HL-60 (cell line): Measurements from ENCODE around the gene GET4.

ENCODE experiments used
- DNase-seq, 2 experiments: peaks; one replicate each; pipeline ENCODE4 v3.0.0-alpha.2; 2010 to 2020; ENCODE audit warnings: low read depth in 1 of 2, low spot score in 1 of 2
- H3K27ac ChIP-seq: fragments of 250-450 bp; sonication (Bioruptor Pico); replicated peaks from 2 replicates; pipeline ENCODE4 v1.5.1; 2020; ENCODE audit warnings: mild to moderate bottlenecking, moderate library complexity
- H3K27me3 ChIP-seq: fragments of 250-450 bp; sonication (Bioruptor Pico); 2 replicates; pipeline ENCODE4 v1.5.1; 2021; ENCODE audit warnings: mild to moderate bottlenecking, moderate library complexity; ENCODE audit not compliant: insufficient read depth, poor library complexity, severe bottlenecking
- H3K4me3 ChIP-seq: replicated peaks from 2 replicates; pipeline ENCODE4 v1.5.1; 2011; ENCODE audit warnings: mild to moderate bottlenecking, control low read depth, low read length; ENCODE audit not compliant: insufficient read depth
- GABPA ChIP-seq: IDR thresholded peaks from 2 replicates; pipeline ENCODE4 v1.6.1; 2012; ENCODE audit warnings: low read depth
- POLR2AphosphoS5 ChIP-seq: IDR thresholded peaks from 2 replicates; pipeline ENCODE4 v1.6.1; 2012; ENCODE audit warnings: low read depth
- SPI1 ChIP-seq: IDR thresholded peaks from 2 replicates; pipeline ENCODE4 v1.6.1; 2012; ENCODE audit warnings: low read depth, mild to moderate bottlenecking, borderline replicate concordance
- TF ChIP-seq, protein P1 (sequence below): IDR thresholded peaks from one replicate; pipeline ENCODE4 v1.5.1; 2011; ENCODE audit warnings: low read length, control low read depth, inconsistent platforms; ENCODE audit not compliant: insufficient read depth
- TF ChIP-seq, protein P2 (sequence below): IDR thresholded peaks from 2 replicates; pipeline ENCODE4 v1.6.1; 2012; ENCODE audit warnings: low read depth; ENCODE audit not compliant: insufficient replicate concordance

The GET4 gene

GRCh38 chr7:920351-921070, 44.2 kb downstream of the GET4 start:
- TF ChIP-seq SPI1 (no peak), GABPA (no peak), POLR2AphosphoS5 (no peak)
- TF ChIP-seq, protein P1, sequence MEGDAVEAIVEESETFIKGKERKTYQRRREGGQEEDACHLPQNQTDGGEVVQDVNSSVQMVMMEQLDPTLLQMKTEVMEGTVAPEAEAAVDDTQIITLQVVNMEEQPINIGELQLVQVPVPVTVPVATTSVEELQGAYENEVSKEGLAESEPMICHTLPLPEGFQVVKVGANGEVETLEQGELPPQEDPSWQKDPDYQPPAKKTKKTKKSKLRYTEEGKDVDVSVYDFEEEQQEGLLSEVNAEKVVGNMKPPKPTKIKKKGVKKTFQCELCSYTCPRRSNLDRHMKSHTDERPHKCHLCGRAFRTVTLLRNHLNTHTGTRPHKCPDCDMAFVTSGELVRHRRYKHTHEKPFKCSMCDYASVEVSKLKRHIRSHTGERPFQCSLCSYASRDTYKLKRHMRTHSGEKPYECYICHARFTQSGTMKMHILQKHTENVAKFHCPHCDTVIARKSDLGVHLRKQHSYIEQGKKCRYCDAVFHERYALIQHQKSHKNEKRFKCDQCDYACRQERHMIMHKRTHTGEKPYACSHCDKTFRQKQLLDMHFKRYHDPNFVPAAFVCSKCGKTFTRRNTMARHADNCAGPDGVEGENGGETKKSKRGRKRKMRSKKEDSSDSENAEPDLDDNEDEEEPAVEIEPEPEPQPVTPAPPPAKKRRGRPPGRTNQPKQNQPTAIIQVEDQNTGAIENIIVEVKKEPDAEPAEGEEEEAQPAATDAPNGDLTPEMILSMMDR, result no peak
- TF ChIP-seq, protein P2, sequence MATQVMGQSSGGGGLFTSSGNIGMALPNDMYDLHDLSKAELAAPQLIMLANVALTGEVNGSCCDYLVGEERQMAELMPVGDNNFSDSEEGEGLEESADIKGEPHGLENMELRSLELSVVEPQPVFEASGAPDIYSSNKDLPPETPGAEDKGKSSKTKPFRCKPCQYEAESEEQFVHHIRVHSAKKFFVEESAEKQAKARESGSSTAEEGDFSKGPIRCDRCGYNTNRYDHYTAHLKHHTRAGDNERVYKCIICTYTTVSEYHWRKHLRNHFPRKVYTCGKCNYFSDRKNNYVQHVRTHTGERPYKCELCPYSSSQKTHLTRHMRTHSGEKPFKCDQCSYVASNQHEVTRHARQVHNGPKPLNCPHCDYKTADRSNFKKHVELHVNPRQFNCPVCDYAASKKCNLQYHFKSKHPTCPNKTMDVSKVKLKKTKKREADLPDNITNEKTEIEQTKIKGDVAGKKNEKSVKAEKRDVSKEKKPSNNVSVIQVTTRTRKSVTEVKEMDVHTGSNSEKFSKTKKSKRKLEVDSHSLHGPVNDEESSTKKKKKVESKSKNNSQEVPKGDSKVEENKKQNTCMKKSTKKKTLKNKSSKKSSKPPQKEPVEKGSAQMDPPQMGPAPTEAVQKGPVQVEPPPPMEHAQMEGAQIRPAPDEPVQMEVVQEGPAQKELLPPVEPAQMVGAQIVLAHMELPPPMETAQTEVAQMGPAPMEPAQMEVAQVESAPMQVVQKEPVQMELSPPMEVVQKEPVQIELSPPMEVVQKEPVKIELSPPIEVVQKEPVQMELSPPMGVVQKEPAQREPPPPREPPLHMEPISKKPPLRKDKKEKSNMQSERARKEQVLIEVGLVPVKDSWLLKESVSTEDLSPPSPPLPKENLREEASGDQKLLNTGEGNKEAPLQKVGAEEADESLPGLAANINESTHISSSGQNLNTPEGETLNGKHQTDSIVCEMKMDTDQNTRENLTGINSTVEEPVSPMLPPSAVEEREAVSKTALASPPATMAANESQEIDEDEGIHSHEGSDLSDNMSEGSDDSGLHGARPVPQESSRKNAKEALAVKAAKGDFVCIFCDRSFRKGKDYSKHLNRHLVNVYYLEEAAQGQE, result no peak
- DNase-seq, result no peak
- Histone ChIP-seq H3K4me3 (no peak overlapping the region), H3K27ac (no peak overlapping the region), H3K27me3 (no peaks in the 10 kb centered on the region)

- Histone ChIP-seq H3K27me3 (no peaks in the 10 kb centered on the region), H3K27ac (no peak overlapping the region), H3K4me3 (no peak overlapping the region)
- TF ChIP-seq SPI1 (no peak), GABPA (no peak)
- no peak for DNase-seq
These were observed 44.7 kb downstream of the GET4 start for GRCh38 chr7:921071-921461.

DNA sequence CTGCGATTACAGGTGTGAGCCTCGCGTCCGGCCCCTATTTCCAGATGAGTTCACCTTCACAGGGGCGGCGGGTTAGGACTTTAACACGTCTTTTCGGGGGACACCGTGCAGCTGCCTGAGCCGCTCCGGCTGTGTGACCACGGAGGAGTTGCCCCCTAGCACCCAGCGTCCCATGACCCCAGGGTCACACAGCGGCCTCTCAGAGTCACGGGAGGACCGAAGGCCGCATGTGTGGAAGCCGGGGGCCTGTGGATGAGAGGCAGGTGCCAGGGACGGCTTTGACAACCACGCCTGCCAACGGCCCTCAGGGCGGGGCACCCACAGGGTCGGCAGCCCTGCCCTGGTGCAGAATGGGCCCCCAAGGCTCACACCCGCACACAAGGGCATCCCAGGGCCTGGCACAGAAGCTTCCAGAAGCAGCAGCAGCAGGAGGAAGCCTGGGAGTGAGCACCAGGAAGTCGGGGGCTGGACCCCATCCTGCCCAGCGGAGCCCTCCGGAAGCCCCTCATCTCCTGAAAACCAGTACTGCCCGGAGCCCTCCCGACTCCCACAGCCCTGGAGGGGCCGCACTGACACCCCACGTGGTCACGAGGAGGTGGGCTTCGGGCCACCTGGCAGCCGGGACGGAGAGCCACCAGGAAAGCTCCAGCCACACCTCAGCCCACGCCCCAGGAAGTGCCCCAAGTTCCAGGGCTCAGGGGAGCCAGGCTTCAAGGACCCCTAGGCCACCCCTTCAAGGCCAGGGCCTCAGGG, 45.4 kb downstream of the GET4 start:
- DNase-seq, result no peak
- Histone ChIP-seq H3K4me3 (no peak overlapping the region), H3K27ac (peak overlapping the region; percentile 28), H3K27me3 (no peaks in the 10 kb centered on the region)
- TF ChIP-seq SPI1 (no peak), POLR2AphosphoS5 (no peak)
- TF ChIP-seq, protein P2, result no peak
- TF ChIP-seq, protein P1, result no peak

DNA sequence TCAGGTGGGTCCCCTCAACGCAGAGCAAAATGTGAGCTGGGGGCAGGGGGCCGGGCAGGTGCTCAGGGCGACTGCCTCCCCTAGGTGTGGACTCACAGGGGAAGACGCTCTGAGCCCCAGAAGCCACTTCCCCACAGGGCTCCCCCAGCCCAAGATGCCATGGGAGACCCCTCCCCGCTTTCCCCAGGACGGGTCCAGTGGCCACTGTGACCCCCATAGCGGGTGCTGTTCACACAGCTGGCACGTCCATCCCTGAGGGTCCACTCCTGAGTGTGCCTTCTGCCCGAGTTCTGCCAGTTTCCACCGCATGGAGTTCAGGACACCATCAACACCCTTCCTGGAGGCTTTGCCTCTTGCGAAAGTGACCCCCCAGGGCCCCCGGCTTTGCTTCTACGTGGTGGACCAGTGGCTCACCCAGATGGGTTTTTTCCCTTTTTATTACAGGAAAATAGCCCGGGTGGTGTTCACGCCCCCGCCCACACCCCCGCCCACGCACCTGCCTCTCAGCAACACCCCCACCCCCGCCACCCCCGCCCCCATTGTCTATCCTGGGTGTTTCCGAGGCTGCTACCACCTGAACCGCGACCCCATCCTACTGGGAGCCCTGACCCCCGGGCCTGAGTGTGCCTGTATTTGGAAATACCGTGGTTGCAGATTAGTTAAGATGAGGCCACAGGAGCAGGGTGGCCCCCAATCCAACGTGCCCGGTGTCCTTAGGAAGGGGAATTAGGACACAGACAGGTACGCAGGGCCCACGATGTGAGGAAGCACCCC, 46.2 kb downstream of the GET4 start:
- no peak for TF ChIP-seq GABPA
- TF ChIP-seq SPI1, result no peak
- TF ChIP-seq POLR2AphosphoS5, result no peak
- TF ChIP-seq, protein P1, result no peak
- TF ChIP-seq, protein P2, result no peak
- peak overlapping the region; percentile 16; the same call in 1 of the 2 replicates for H3K4me3 ChIP-seq
- no peak for DNase-seq
- H3K27me3 ChIP-seq, result no peaks in the 10 kb centered on the region
- H3K27ac ChIP-seq, result peak overlapping the region; percentile 80
